CD4-positive, alpha-beta memory T cell (primary cell): ENCODE measurements around the gene PRUNE2. TPM values are rescaled to one million over a fixed set of nuclear protein-coding genes. Genes with fewer than 3 reads are reported as not detected.
"Not testable (repeated sequence)": the region's sequence is repeated elsewhere in the genome, so short reads cannot be mapped to it uniquely, and the experiment has no call there.

ENCODE experiments used
- CTCF ChIA-PET: fragments of 350-600 bp; sonication (Branson Sonifier 250); formaldehyde crosslinking; loops from one replicate; lab custom pipeline; 2021; ENCODE audit warnings: inconsistent platforms; ENCODE audit not compliant: partially characterized antibody; lab: Charles Lee
- POLR2A ChIA-PET: fragments of 350-600 bp; sonication (Branson Sonifier 250); formaldehyde crosslinking; loops from one replicate; lab custom pipeline; 2021; ENCODE audit not compliant: partially characterized antibody; lab: Charles Lee
- DNase-seq, 5 donors: peaks; one replicate each; pipeline versions ENCODE4 v3.0.0 to v3.0.0-alpha.2; 2020 to 2022; ENCODE audit warnings: mixed read lengths in 1 of 5
- H3K27ac ChIP-seq: one replicate; pipeline ENCODE4 v1.7.0; 2013; ENCODE audit warnings: low read depth, low read length
- H3K27me3 ChIP-seq: 2 replicates; pipeline ENCODE4 v1.7.0; 2013; ENCODE audit warnings: mild to moderate bottlenecking, low read length, moderate library complexity; ENCODE audit not compliant: insufficient read depth
- H3K36me3 ChIP-seq: 2 replicates; pipeline ENCODE4 v1.7.0; 2013; ENCODE audit warnings: mild to moderate bottlenecking, low read length, moderate library complexity; ENCODE audit not compliant: insufficient read depth
- H3K4me1 ChIP-seq: 2 replicates; pipeline ENCODE4 v1.7.0; 2013; ENCODE audit warnings: mild to moderate bottlenecking, low read length, moderate library complexity; ENCODE audit not compliant: insufficient read depth
- H3K4me3 ChIP-seq, 2 donors: one replicate each; pipeline ENCODE4 v1.7.0; 2013; ENCODE audit warnings: low read length in 2 of 2, mild to moderate bottlenecking in 1 of 2
- H3K9me3 ChIP-seq, 2 donors: one replicate each; pipeline ENCODE4 v1.7.0; 2013; ENCODE audit warnings: low read length in 2 of 2, control low read depth in 1 of 2; ENCODE audit not compliant: control insufficient read depth in 1 of 2
- H3K27ac Mint-ChIP-seq, 7 donors: one replicate each; pipeline ENCODE4 v1.8.0; 2020 to 2021; ENCODE audit warnings: mixed read lengths in 7 of 7, mild to moderate bottlenecking in 6 of 7, inconsistent platforms in 3 of 7, moderate library complexity in 3 of 7
- H3K27me3 Mint-ChIP-seq, 2 donors: one replicate each; pipeline ENCODE4 v1.8.0; 2020 to 2021; ENCODE audit warnings: mixed read lengths in 2 of 2
- H3K36me3 Mint-ChIP-seq, 2 donors: one replicate each; pipeline ENCODE4 v1.8.0; 2020 to 2021; ENCODE audit warnings: mixed read lengths in 2 of 2, inconsistent platforms in 1 of 2, mild to moderate bottlenecking in 1 of 2
- H3K4me1 Mint-ChIP-seq, 4 donors: one replicate each; pipeline ENCODE4 v1.8.0; 2020 to 2021; ENCODE audit warnings: mixed read lengths in 4 of 4, mild to moderate bottlenecking in 1 of 4
- H3K4me3 Mint-ChIP-seq, 8 donors: one replicate each; pipeline ENCODE4 v1.8.0; 2020 to 2021; ENCODE audit warnings: mixed read lengths in 8 of 8, mild to moderate bottlenecking in 7 of 8, moderate library complexity in 6 of 8, inconsistent platforms in 3 of 8
- H3K9me3 Mint-ChIP-seq, 8 donors: one replicate each; pipeline ENCODE4 v1.8.0; 2020 to 2021; ENCODE audit warnings: mixed read lengths in 8 of 8, mild to moderate bottlenecking in 5 of 8, inconsistent platforms in 3 of 8, moderate library complexity in 1 of 8
- intact Hi-C: fragments of 100-400 bp; cut with micrococcal nuclease; formaldehyde crosslinking; loops from one replicate; pipeline ENCODE4 v1.15.1; 2023
- polyA plus RNA-seq, 2 donors: library from polyadenylated mRNA; unstranded; fragments of 300-500 nt; fragmentation: Illumina TruSeq; gene quantifications; one replicate each; pipeline ENCODE4 v1.2.3, GENCODE V29; 2021
- total RNA-seq, 2 experiments: library from RNA; stranded (reverse); gene quantifications; one replicate each; pipeline ENCODE4 v1.2.3, GENCODE V29; 2021

The PRUNE2 gene, protein sequence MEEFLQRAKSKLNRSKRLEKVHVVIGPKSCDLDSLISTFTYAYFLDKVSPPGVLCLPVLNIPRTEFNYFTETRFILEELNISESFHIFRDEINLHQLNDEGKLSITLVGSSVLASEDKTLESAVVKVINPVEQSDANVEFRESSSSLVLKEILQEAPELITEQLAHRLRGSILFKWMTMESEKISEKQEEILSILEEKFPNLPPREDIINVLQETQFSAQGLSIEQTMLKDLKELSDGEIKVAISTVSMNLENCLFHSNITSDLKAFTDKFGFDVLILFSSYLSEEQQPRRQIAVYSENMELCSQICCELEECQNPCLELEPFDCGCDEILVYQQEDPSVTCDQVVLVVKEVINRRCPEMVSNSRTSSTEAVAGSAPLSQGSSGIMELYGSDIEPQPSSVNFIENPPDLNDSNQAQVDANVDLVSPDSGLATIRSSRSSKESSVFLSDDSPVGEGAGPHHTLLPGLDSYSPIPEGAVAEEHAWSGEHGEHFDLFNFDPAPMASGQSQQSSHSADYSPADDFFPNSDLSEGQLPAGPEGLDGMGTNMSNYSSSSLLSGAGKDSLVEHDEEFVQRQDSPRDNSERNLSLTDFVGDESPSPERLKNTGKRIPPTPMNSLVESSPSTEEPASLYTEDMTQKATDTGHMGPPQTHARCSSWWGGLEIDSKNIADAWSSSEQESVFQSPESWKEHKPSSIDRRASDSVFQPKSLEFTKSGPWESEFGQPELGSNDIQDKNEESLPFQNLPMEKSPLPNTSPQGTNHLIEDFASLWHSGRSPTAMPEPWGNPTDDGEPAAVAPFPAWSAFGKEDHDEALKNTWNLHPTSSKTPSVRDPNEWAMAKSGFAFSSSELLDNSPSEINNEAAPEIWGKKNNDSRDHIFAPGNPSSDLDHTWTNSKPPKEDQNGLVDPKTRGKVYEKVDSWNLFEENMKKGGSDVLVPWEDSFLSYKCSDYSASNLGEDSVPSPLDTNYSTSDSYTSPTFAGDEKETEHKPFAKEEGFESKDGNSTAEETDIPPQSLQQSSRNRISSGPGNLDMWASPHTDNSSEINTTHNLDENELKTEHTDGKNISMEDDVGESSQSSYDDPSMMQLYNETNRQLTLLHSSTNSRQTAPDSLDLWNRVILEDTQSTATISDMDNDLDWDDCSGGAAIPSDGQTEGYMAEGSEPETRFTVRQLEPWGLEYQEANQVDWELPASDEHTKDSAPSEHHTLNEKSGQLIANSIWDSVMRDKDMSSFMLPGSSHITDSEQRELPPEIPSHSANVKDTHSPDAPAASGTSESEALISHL (N-terminal part only)
- total RNA-seq (under 1 TPM in 1 of 2 experiments, not detected in 1; 0.22 TPM), polyA plus RNA-seq (under 1 TPM in 1 of 2 donors, not detected in 1; 0.42 TPM)

DNA sequence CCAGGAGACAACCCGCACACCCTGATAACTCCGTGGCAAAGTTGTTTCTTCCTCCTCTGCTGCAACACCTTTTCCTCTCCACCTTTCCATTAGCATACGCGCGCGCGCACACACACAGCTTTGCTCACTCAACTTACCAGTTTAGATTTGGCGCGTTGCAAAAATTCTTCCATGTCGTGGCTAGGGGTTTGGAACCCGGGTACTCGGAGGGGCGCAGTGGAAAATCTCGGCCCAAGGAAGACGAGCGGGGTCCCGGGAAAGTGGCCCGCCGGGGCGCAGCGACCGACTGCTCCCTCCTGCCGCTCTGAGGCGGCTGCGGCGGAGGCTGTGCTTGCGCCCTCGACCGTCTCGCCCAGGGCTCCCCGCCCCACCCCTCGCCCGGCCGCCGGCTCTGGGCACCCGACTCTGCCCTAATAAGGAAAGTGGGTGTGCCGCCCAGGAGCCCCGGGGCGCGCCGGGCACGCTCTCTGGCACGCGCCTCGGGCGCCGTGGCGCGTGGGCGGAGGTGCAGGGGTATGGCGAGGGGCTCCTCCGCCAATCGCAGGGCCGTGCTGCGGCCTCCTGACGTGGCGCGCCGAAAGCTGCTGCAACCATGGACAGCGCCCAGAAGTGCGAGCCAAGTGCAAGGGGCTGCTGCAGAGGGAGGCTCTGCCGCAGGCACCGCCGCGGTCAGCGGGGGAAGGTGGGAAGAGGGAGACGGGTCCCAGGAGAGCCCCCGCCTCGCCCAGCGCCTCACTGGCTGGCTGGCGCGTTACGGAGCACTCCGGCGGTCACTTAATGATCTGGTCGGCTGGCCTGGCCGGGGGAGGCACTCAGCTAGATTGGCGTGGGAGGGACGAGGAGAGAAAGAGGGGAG, at the start of gene PRUNE2:
Gene PRUNE2, minus strand, starts transcription at position 324 of the 856 bp plus-strand sequence. Its CDS starts 151 bp downstream, at position 173.
- H3K27ac ChIP-seq: no peak within 1 kb of the TSS
- peaks cover 14% of the 10 kb centered on the region for H3K27me3 ChIP-seq
- H3K4me3 ChIP-seq: no peak within 1 kb of the TSS
- peaks cover 30 to 31% of the 10 kb centered on the region in 2 donors for H3K27me3 Mint-ChIP-seq
- no peaks in the 10 kb centered on the region for H3K36me3 Mint-ChIP-seq
- no peaks in the 10 kb centered on the region for H3K4me1 ChIP-seq
- H3K36me3 ChIP-seq: no peaks in the 10 kb centered on the region
- no peak for DNase-seq
- peak within 1 kb of the TSS in 1 of 8 donors; percentile 32 for H3K4me3 Mint-ChIP-seq
- POLR2A ChIA-PET: no interaction called here
- intact Hi-C loops: no loop called here
- H3K9me3 Mint-ChIP-seq: peaks cover 0 to 3% (median 0%) of the 10 kb centered on the region in 8 donors
- H3K9me3 ChIP-seq: no peaks in the 10 kb centered on the region
- no peak within 1 kb of the TSS for H3K27ac Mint-ChIP-seq
- H3K4me1 Mint-ChIP-seq: peaks cover 0 to 7% (median 3%) of the 10 kb centered on the region in 4 donors
- CTCF ChIA-PET: no interaction called here

DNA sequence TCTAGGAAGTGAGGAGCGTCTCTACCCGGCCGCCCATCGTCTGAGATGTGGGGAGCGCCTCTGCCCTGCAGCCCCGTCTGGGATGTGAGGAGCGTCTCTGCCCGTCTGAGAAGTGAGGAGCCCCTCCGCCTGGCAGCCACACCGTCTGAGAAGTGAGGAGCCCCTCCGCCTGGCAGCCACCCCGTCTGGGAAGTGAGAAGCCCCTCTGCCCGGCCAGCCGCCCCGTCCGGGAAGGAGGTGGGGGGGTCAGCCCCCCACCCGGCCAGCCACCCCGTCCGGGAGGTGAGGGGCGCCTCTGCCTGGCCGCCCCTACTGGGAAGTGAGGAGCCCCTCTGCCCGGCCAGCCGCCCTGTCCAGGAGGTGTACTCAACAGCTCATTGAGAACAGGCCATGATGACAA, 49.5 kb upstream of the PRUNE2 start:
- H3K27me3 Mint-ChIP-seq: peaks cover 7 to 10% of the 10 kb centered on the region in 2 donors

GRCh38 chr9:76949865-76950264, 44.0 kb upstream of the PRUNE2 start:
- H3K36me3 ChIP-seq: no peaks in the 10 kb centered on the region
- CTCF ChIA-PET: no interaction called here
- H3K27me3 Mint-ChIP-seq: peaks cover 7 to 12% of the 10 kb centered on the region in 2 donors

More for the DNA sequence above, 49.5 kb upstream of the PRUNE2 start:
- DNase-seq, H3K4me1 Mint-ChIP-seq, H3K4me1 ChIP-seq, intact Hi-C loops, H3K36me3 ChIP-seq, H3K27ac ChIP-seq, H3K36me3 Mint-ChIP-seq, POLR2A ChIA-PET, H3K27ac Mint-ChIP-seq, CTCF ChIA-PET, H3K4me3 Mint-ChIP-seq, H3K27me3 ChIP-seq, H3K4me3 ChIP-seq, H3K9me3 ChIP-seq: not testable (repeated sequence)
- H3K9me3 Mint-ChIP-seq: peaks cover 0 to 12% (median 3%) of the 10 kb centered on the region in 8 donors

DNA sequence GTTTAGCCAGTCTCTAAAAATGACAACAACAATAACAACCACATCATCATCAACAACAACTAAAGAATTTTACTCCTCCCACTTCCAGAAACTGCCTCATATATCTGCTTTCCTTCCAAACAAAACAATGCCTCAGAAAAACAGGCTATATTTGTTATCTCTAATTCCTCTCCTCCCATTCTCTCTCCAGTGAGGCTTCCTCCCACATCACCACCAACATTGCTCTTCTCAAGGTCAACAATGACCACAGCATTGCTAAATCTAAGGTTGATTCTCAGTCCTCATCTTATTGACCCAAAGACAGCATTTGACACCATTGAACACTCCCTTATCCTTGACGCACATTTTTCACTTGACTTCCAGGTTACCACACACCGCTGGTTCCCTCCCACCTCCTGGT, 38.1 kb upstream of the PRUNE2 start:
- Histone ChIP-seq H3K36me3 (no peaks in the 10 kb centered on the region), H3K27ac (no peak overlapping the region), H3K4me3 (no peak overlapping the region), H3K4me1 (no peaks in the 10 kb centered on the region), H3K27me3 (no peaks in the 10 kb centered on the region), H3K9me3 (no peaks in the 10 kb centered on the region)
- H3K4me1 Mint-ChIP-seq: no peaks in the 10 kb centered on the region
- POLR2A ChIA-PET: no interaction called here
- H3K36me3 Mint-ChIP-seq: no peaks in the 10 kb centered on the region
- no peak overlapping the region for H3K27ac Mint-ChIP-seq
- intact Hi-C loops: no loop called here
- no peak overlapping the region for H3K4me3 Mint-ChIP-seq
- peaks cover 0 to 2% of the 10 kb centered on the region in 2 donors for H3K27me3 Mint-ChIP-seq
- no peak for DNase-seq
- CTCF ChIA-PET: no interaction called here
- H3K9me3 Mint-ChIP-seq: peaks cover 0 to 2% (median 0%) of the 10 kb centered on the region in 8 donors

More at GRCh38 chr9:76949865-76950264, 44.0 kb upstream of the PRUNE2 start:
- Mint-ChIP-seq H3K4me3 (no peak overlapping the region), H3K4me1 (no peaks in the 10 kb centered on the region), H3K9me3 (peaks cover 0 to 12% (median 3%) of the 10 kb centered on the region in 8 donors), H3K36me3 (no peaks in the 10 kb centered on the region), H3K27ac (no peak overlapping the region)
- Histone ChIP-seq H3K27me3 (no peaks in the 10 kb centered on the region), H3K9me3 (no peaks in the 10 kb centered on the region), H3K4me1 (no peaks in the 10 kb centered on the region), H3K27ac (no peak overlapping the region), H3K4me3 (no peak overlapping the region)
- POLR2A ChIA-PET: no interaction called here
- DNase-seq: no peak
- intact Hi-C loops: no loop called here

- DNase-seq: no peak
- Histone ChIP-seq H3K36me3 (no peaks in the 10 kb centered on the region), H3K27me3 (no peaks in the 10 kb centered on the region), H3K27ac (no peak overlapping the region), H3K4me1 (no peaks in the 10 kb centered on the region), H3K9me3 (no peaks in the 10 kb centered on the region), H3K4me3 (no peak overlapping the region)
- ChIA-PET CTCF (no interaction called here), POLR2A (no interaction called here)
- intact Hi-C loops: no loop called here
- H3K36me3 Mint-ChIP-seq: no peaks in the 10 kb centered on the region
- H3K27me3 Mint-ChIP-seq: peaks cover 0 to 2% of the 10 kb centered on the region in 2 donors
- no peak overlapping the region for H3K27ac Mint-ChIP-seq
- peaks cover 0 to 2% (median 0%) of the 10 kb centered on the region in 8 donors for H3K9me3 Mint-ChIP-seq
- H3K4me1 Mint-ChIP-seq: no peaks in the 10 kb centered on the region
- H3K4me3 Mint-ChIP-seq: no peak overlapping the region
Measured at GRCh38 chr9:76943054-76943453, 37.1 kb upstream of the PRUNE2 start.

DNA sequence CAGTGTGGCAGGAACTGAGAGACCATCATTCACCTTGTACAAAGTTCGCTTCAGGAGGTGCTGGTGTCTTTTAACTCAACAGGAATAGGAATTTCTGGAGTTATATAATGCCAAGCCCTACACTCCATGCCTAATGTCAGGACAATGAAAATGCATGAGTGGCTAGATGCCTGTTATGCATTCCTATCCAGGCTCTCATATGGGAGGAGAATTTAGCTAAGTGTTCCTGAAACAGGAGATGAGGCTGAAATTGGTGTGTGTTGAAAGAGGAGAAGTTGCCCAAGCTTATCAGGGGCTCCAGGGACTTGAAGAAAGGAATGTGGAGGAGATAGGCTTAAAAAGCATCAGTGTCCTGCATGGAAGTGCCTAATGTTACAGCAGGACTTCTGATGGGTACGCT, 26.8 kb upstream of the PRUNE2 start:
- POLR2A ChIA-PET: no interaction called here
- Histone ChIP-seq H3K27ac (no peak overlapping the region), H3K27me3 (no peaks in the 10 kb centered on the region), H3K9me3 (no peaks in the 10 kb centered on the region), H3K4me1 (no peaks in the 10 kb centered on the region), H3K4me3 (no peak overlapping the region), H3K36me3 (no peaks in the 10 kb centered on the region)
- DNase-seq: no peak
- H3K27me3 Mint-ChIP-seq: peaks cover 0 to 2% of the 10 kb centered on the region in 2 donors
- CTCF ChIA-PET: no interaction called here
- H3K4me3 Mint-ChIP-seq: no peak overlapping the region
- intact Hi-C loops: no loop called here
- no peaks in the 10 kb centered on the region for H3K36me3 Mint-ChIP-seq
- H3K9me3 Mint-ChIP-seq: peaks cover 0 to 3% (median 0%) of the 10 kb centered on the region in 8 donors
- H3K4me1 Mint-ChIP-seq: no peaks in the 10 kb centered on the region
- H3K27ac Mint-ChIP-seq: no peak overlapping the region
